22Rv1 (cell line): ENCODE results near the gene CALCOCO1.

ENCODE experiments used
- ZFX ChIP-seq: fragments of 450-650 bp; IDR thresholded peaks from 2 replicates; pipeline ENCODE4 v1.6.1; 2017; ENCODE audit warnings: antibody characterized with exemption, borderline replicate concordance
- TF ChIP-seq, protein P1 (sequence below): fragments of 450-650 bp; IDR thresholded peaks from 2 replicates; pipeline ENCODE4 v1.5.1; 2017; ENCODE audit warnings: mild to moderate bottlenecking

DNA sequence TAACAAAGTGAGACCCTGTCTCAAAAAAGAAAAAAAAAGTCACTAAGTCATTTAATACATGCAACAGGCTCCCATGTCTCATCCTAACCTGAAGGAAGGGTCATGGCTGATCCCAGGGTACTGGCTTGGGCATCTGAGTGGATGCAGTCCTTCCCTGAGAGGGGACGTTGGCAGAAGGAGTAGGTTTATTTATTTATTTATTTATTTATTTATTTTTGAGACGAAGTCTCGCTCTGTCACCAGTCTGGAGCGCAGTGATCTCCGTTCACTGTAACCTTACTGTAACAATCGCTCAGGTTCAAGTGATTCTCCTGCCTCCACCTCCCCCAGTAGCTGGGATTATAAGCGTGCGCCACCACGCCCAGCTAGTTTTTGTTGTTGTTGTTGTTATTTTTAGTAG is 7.2 kb upstream of the CALCOCO1 start:
- TF ChIP-seq, protein P1, sequence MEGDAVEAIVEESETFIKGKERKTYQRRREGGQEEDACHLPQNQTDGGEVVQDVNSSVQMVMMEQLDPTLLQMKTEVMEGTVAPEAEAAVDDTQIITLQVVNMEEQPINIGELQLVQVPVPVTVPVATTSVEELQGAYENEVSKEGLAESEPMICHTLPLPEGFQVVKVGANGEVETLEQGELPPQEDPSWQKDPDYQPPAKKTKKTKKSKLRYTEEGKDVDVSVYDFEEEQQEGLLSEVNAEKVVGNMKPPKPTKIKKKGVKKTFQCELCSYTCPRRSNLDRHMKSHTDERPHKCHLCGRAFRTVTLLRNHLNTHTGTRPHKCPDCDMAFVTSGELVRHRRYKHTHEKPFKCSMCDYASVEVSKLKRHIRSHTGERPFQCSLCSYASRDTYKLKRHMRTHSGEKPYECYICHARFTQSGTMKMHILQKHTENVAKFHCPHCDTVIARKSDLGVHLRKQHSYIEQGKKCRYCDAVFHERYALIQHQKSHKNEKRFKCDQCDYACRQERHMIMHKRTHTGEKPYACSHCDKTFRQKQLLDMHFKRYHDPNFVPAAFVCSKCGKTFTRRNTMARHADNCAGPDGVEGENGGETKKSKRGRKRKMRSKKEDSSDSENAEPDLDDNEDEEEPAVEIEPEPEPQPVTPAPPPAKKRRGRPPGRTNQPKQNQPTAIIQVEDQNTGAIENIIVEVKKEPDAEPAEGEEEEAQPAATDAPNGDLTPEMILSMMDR, result no peak
- TF ChIP-seq ZFX, result no peak
